Activated naive CD4-positive, alpha-beta T cell treated with anti-CD3 and anti-CD28 coated beads, Interleukin-2, amount 50 U/mL, for 24 hours (primary cell): ENCODE data around the gene EPHA6.
"Not testable (repeated sequence)": the region's sequence is repeated elsewhere in the genome, so short reads cannot be mapped to it uniquely, and the experiment has no call there.

Source experiments
- H3K27ac Mint-ChIP-seq: one replicate; pipeline ENCODE4 v1.8.0; 2021; ENCODE audit warnings: mild to moderate bottlenecking, mixed read lengths
- H3K27me3 Mint-ChIP-seq: one replicate; pipeline ENCODE4 v1.8.0; 2021; ENCODE audit warnings: mixed read lengths
- H3K36me3 Mint-ChIP-seq: one replicate; pipeline ENCODE4 v1.8.0; 2021; ENCODE audit warnings: mixed read lengths
- H3K4me1 Mint-ChIP-seq: one replicate; pipeline ENCODE4 v1.8.0; 2021; ENCODE audit warnings: mixed read lengths
- H3K4me3 Mint-ChIP-seq: one replicate; pipeline ENCODE4 v1.8.0; 2021; ENCODE audit warnings: mild to moderate bottlenecking, mixed read lengths
- H3K9me3 Mint-ChIP-seq: one replicate; pipeline ENCODE4 v1.8.0; 2021; ENCODE audit warnings: mixed read lengths

EPHA6 gene

GRCh38 chr3:96970211-96970610 is 155.8 kb downstream of the EPHA6 start:
- Mint-ChIP-seq H3K4me3 (no peak overlapping the region), H3K36me3 (no peaks in the 10 kb centered on the region), H3K4me1 (no peaks in the 10 kb centered on the region), H3K9me3 (no peaks in the 10 kb centered on the region), H3K27me3 (no peaks in the 10 kb centered on the region), H3K27ac (no peak overlapping the region)

GRCh38 chr3:96977671-96978070 is 163.3 kb downstream of the EPHA6 start:
- Mint-ChIP-seq H3K36me3 (no peaks in the 10 kb centered on the region), H3K9me3 (no peaks in the 10 kb centered on the region), H3K27ac (no peak overlapping the region), H3K4me1 (no peaks in the 10 kb centered on the region), H3K4me3 (no peak overlapping the region), H3K27me3 (no peaks in the 10 kb centered on the region)

- not testable (repeated sequence) for H3K9me3 Mint-ChIP-seq, H3K27ac Mint-ChIP-seq, H3K36me3 Mint-ChIP-seq, H3K4me3 Mint-ChIP-seq, H3K4me1 Mint-ChIP-seq, H3K27me3 Mint-ChIP-seq
Observed at GRCh38 chr3:96983716-96984115, 169.3 kb downstream of the EPHA6 start.

GRCh38 chr3:96986241-96986640 is 171.8 kb downstream of the EPHA6 start:
- Mint-ChIP-seq H3K27ac (no peak overlapping the region), H3K4me3 (no peak overlapping the region), H3K4me1 (no peaks in the 10 kb centered on the region), H3K9me3 (no peaks in the 10 kb centered on the region), H3K27me3 (no peaks in the 10 kb centered on the region), H3K36me3 (no peaks in the 10 kb centered on the region)

GRCh38 chr3:96991231-96991630 is 176.8 kb downstream of the EPHA6 start:
- no peaks in the 10 kb centered on the region for H3K27me3 Mint-ChIP-seq
- H3K4me1 Mint-ChIP-seq, result no peaks in the 10 kb centered on the region
- H3K4me3 Mint-ChIP-seq, result no peak overlapping the region
- peaks cover 4% of the 10 kb centered on the region for H3K9me3 Mint-ChIP-seq
- H3K36me3 Mint-ChIP-seq, result no peaks in the 10 kb centered on the region
- no peak overlapping the region for H3K27ac Mint-ChIP-seq

GRCh38 chr3:96991800-96992365 is 177.5 kb downstream of the EPHA6 start:
- Mint-ChIP-seq H3K27ac (no peak overlapping the region), H3K4me1 (no peaks in the 10 kb centered on the region), H3K4me3 (no peak overlapping the region), H3K9me3 (peaks cover 7% of the 10 kb centered on the region), H3K27me3 (no peaks in the 10 kb centered on the region), H3K36me3 (no peaks in the 10 kb centered on the region)

- H3K27ac Mint-ChIP-seq, result no peak overlapping the region
- H3K9me3 Mint-ChIP-seq, result peaks cover 7% of the 10 kb centered on the region
- H3K4me1 Mint-ChIP-seq, result no peaks in the 10 kb centered on the region
- H3K27me3 Mint-ChIP-seq, result no peaks in the 10 kb centered on the region
- H3K36me3 Mint-ChIP-seq, result no peaks in the 10 kb centered on the region
- no peak overlapping the region for H3K4me3 Mint-ChIP-seq
Observed at GRCh38 chr3:96994988-96995387, 180.6 kb downstream of the EPHA6 start.

GRCh38 chr3:96996009-96996408 is 181.6 kb downstream of the EPHA6 start:
- no peak overlapping the region for H3K27ac Mint-ChIP-seq
- no peaks in the 10 kb centered on the region for H3K4me1 Mint-ChIP-seq
- no peaks in the 10 kb centered on the region for H3K36me3 Mint-ChIP-seq
- H3K9me3 Mint-ChIP-seq, result peaks cover 7% of the 10 kb centered on the region
- H3K4me3 Mint-ChIP-seq, result no peak overlapping the region
- no peaks in the 10 kb centered on the region for H3K27me3 Mint-ChIP-seq

- no peaks in the 10 kb centered on the region for H3K4me1 Mint-ChIP-seq
- H3K36me3 Mint-ChIP-seq, result no peaks in the 10 kb centered on the region
- no peaks in the 10 kb centered on the region for H3K27me3 Mint-ChIP-seq
- H3K9me3 Mint-ChIP-seq, result peaks cover 5% of the 10 kb centered on the region
- no peak overlapping the region for H3K4me3 Mint-ChIP-seq
- H3K27ac Mint-ChIP-seq, result no peak overlapping the region
Observed at GRCh38 chr3:97001611-97002010, 187.2 kb downstream of the EPHA6 start.

- Mint-ChIP-seq H3K9me3 (peaks cover 8% of the 10 kb centered on the region), H3K4me3 (no peak overlapping the region), H3K36me3 (no peaks in the 10 kb centered on the region), H3K27ac (no peak overlapping the region), H3K4me1 (no peaks in the 10 kb centered on the region), H3K27me3 (no peaks in the 10 kb centered on the region)
Observed at GRCh38 chr3:97009427-97010019, 195.1 kb downstream of the EPHA6 start.

- no peak overlapping the region for H3K4me3 Mint-ChIP-seq
- no peaks in the 10 kb centered on the region for H3K27me3 Mint-ChIP-seq
- H3K36me3 Mint-ChIP-seq, result no peaks in the 10 kb centered on the region
- peaks cover 8% of the 10 kb centered on the region for H3K9me3 Mint-ChIP-seq
- no peak overlapping the region for H3K27ac Mint-ChIP-seq
- no peaks in the 10 kb centered on the region for H3K4me1 Mint-ChIP-seq
Observed at GRCh38 chr3:97010881-97011657, 196.7 kb downstream of the EPHA6 start.

GRCh38 chr3:97021778-97022177 is 207.4 kb downstream of the EPHA6 start:
- Mint-ChIP-seq H3K36me3 (no peaks in the 10 kb centered on the region), H3K27ac (no peak overlapping the region), H3K4me1 (no peaks in the 10 kb centered on the region), H3K27me3 (no peaks in the 10 kb centered on the region), H3K4me3 (no peak overlapping the region), H3K9me3 (peaks cover 11% of the 10 kb centered on the region)

- not testable (repeated sequence) for H3K9me3 Mint-ChIP-seq, H3K4me3 Mint-ChIP-seq, H3K27ac Mint-ChIP-seq, H3K4me1 Mint-ChIP-seq, H3K27me3 Mint-ChIP-seq, H3K36me3 Mint-ChIP-seq
Observed at GRCh38 chr3:97025612-97026011, 211.2 kb downstream of the EPHA6 start.

GRCh38 chr3:97029972-97030371 is 215.6 kb downstream of the EPHA6 start:
- Mint-ChIP-seq H3K27ac (no peak overlapping the region), H3K4me1 (no peaks in the 10 kb centered on the region), H3K4me3 (no peak overlapping the region), H3K27me3 (no peaks in the 10 kb centered on the region), H3K9me3 (no peaks in the 10 kb centered on the region), H3K36me3 (no peaks in the 10 kb centered on the region)

GRCh38 chr3:97037294-97037943 is 223.0 kb downstream of the EPHA6 start:
- Mint-ChIP-seq H3K36me3 (no peaks in the 10 kb centered on the region), H3K27ac (no peak overlapping the region), H3K9me3 (no peaks in the 10 kb centered on the region), H3K4me1 (no peaks in the 10 kb centered on the region), H3K4me3 (no peak overlapping the region), H3K27me3 (no peaks in the 10 kb centered on the region)

GRCh38 chr3:97043411-97043810 is 229.0 kb downstream of the EPHA6 start:
- H3K36me3 Mint-ChIP-seq, result no peaks in the 10 kb centered on the region

More at GRCh38 chr3:97043411-97043810, 229.0 kb downstream of the EPHA6 start:
- Mint-ChIP-seq H3K4me3 (no peak overlapping the region), H3K4me1 (no peaks in the 10 kb centered on the region), H3K9me3 (no peaks in the 10 kb centered on the region), H3K27me3 (no peaks in the 10 kb centered on the region), H3K27ac (no peak overlapping the region)
